MM.1S (cell line): ENCODE data around the gene COLGALT1.

ENCODE experiments used
- DNase-seq: peaks from one replicate; pipeline ENCODE4 v3.0.0-alpha.2; 2015
- H2AFZ ChIP-seq: fragments of 300-600 bp; sonication (generic); 2 replicates; pipeline ENCODE4 v1.6.0; 2016; ENCODE audit warnings: antibody characterized with exemption, low read length
- H3F3A ChIP-seq: fragments of 300-600 bp; sonication (generic); 2 replicates; pipeline ENCODE4 v1.6.1; 2016; ENCODE audit warnings: mild to moderate bottlenecking, antibody characterized with exemption, low read length, moderate library complexity, mixed read lengths; ENCODE audit not compliant: insufficient read depth
- H3K27ac ChIP-seq: fragments of 300-600 bp; sonication (generic); 2 replicates; pipeline ENCODE4 v1.5.1; 2016; ENCODE audit warnings: mild to moderate bottlenecking, low read length
- H3K27me3 ChIP-seq: fragments of 300-600 bp; sonication (generic); replicated peaks from 2 replicates; pipeline ENCODE4 v1.6.0; 2016; ENCODE audit warnings: low read length; ENCODE audit not compliant: insufficient read depth
- H3K36me3 ChIP-seq: fragments of 300-600 bp; sonication (generic); replicated peaks from 2 replicates; pipeline ENCODE4 v1.6.1; 2016; ENCODE audit warnings: mild to moderate bottlenecking, low read length, mixed read lengths; ENCODE audit not compliant: insufficient read depth
- H3K4me1 ChIP-seq: fragments of 300-600 bp; sonication (generic); 2 replicates; pipeline ENCODE4 v1.6.1; 2016; ENCODE audit warnings: low read length, mixed read lengths
- H3K4me2 ChIP-seq: fragments of 300-600 bp; sonication (generic); 2 replicates; pipeline ENCODE4 v1.6.0; 2016; ENCODE audit warnings: low read depth, low read length
- H3K4me3 ChIP-seq: fragments of 300-600 bp; sonication (generic); 2 replicates; pipeline ENCODE4 v1.5.1; 2016; ENCODE audit warnings: low read length, mixed read lengths
- H3K79me2 ChIP-seq: fragments of 300-600 bp; sonication (generic); 2 replicates; pipeline ENCODE4 v1.6.1; 2016; ENCODE audit warnings: mixed run types, low read length, mixed read lengths
- H3K9ac ChIP-seq: fragments of 300-600 bp; sonication (generic); 2 replicates; pipeline ENCODE4 v1.6.1; 2016; ENCODE audit warnings: low read length, mixed read lengths
- H3K9me2 ChIP-seq: fragments of 300-600 bp; sonication (generic); replicated peaks from 2 replicates; pipeline ENCODE4 v1.6.1; 2016; ENCODE audit warnings: mild to moderate bottlenecking, low read length, mixed read lengths; ENCODE audit not compliant: insufficient read depth
- H3K9me3 ChIP-seq: fragments of 300-600 bp; sonication (generic); replicated peaks from 2 replicates; pipeline ENCODE4 v1.6.1; 2016; ENCODE audit warnings: mild to moderate bottlenecking, low read length, mixed read lengths; ENCODE audit not compliant: insufficient read depth
- H4K20me1 ChIP-seq: fragments of 300-600 bp; sonication (generic); 2 replicates; pipeline ENCODE4 v1.6.1; 2016; ENCODE audit warnings: mild to moderate bottlenecking, low read length, moderate library complexity, mixed read lengths; ENCODE audit not compliant: insufficient read depth
- CTCF ChIP-seq: fragments of 300-600 bp; sonication (generic); IDR thresholded peaks from 2 replicates; pipeline ENCODE4 v1.5.1; 2016; ENCODE audit warnings: antibody characterized with exemption, low read length, mixed read lengths
- EZH2 ChIP-seq: fragments of 300-600 bp; sonication (generic); optimal IDR thresholded peaks from 2 replicates; pipeline ENCODE3; 2017; ENCODE audit warnings: low read depth, mild to moderate bottlenecking, antibody characterized with exemption, low read length, mixed read lengths
- EZH2phosphoT487 ChIP-seq: fragments of 300-600 bp; sonication (generic); IDR thresholded peaks from 2 replicates; pipeline ENCODE4 v1.6.1; 2018; ENCODE audit warnings: antibody characterized with exemption, low read length

Gene COLGALT1

DNA sequence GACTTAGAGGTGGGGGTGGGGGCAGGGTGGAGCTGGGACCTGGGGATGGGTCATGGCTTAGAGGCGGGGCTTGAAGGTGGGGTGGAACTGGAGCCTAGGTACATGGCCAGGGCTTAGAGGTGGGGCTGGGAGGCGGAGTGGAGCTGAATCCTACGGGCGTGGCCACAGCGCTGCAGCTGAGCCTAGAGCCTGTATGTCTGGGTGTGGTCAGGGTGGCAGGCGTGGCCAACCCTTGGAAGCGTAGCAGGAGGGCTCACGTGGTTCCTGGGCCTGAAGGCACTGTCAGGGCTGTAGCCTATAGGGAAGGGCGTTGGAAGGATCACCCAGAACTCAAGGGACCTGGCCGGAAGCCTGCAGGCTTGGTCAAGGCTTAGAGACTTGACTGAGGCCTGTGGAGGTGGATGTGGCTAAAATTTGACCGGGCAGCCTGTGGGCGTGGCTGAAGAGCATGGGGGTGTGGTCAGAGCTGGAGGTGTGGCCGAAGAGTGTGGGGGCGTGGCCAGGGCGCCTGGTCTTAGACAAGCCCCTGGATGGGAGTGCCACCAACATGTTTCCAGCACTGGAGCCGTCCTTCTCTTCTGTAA lies 24.3 kb downstream of the COLGALT1 start:
- Histone ChIP-seq H3K9ac (no peak overlapping the region), H3K9me3 (no peaks in the 10 kb centered on the region), H3F3A (no peaks in the 10 kb centered on the region), H3K4me1 (no peaks in the 10 kb centered on the region), H2AFZ (no peak overlapping the region), H3K27me3 (no peaks in the 10 kb centered on the region), H3K9me2 (no peaks in the 10 kb centered on the region), H3K27ac (no peak overlapping the region), H3K79me2 (no peaks in the 10 kb centered on the region), H3K4me2 (no peak overlapping the region), H3K36me3 (no peaks in the 10 kb centered on the region), H4K20me1 (no peaks in the 10 kb centered on the region), H3K4me3 (no peak overlapping the region)
- TF ChIP-seq CTCF = no peak
- no peak for TF ChIP-seq EZH2
- no peak for TF ChIP-seq EZH2phosphoT487
- DNase-seq = no peak

DNA sequence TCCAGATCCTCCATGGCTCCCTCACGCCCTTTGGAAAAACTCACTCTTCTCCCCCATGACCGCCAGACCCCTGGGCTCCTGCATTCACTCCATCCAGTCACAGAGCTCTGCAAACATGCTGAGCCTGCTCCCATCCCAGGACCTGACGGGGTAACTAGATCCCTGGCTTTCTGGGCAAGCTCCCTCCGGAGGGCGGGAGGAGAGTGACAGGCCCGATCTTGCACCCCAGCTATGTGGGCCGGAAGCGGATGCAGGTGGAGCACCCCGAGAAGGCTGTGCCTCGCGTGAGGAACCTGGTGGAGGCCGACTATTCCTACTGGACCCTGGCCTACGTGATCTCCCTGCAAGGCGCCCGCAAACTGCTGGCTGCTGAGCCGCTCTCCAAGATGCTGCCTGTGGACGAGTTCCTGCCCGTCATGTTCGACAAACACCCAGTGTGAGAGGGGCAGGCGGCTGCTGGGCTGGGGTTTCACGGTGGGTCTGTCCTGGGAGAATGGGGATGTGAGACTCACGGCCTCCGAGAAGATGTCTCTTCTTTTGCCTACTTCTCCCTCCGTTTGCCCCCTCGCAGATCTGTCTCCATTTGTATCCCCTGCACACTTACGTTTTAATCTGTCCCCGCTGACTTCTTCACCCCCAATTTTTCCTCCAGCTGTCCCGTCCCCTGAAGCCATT lies 25.2 kb downstream of the COLGALT1 start:
- Histone ChIP-seq H3K4me2 (no peak overlapping the region), H3F3A (no peaks in the 10 kb centered on the region), H3K9me2 (no peaks in the 10 kb centered on the region), H4K20me1 (no peaks in the 10 kb centered on the region), H3K27ac (no peak overlapping the region), H3K27me3 (peaks cover 8% of the 10 kb centered on the region), H3K9me3 (no peaks in the 10 kb centered on the region), H3K9ac (no peak overlapping the region), H3K4me3 (no peak overlapping the region), H3K4me1 (no peaks in the 10 kb centered on the region), H3K36me3 (no peaks in the 10 kb centered on the region), H2AFZ (no peak overlapping the region), H3K79me2 (no peaks in the 10 kb centered on the region)
- DNase-seq = no peak
- TF ChIP-seq CTCF = no peak
- TF ChIP-seq EZH2 = no peak
- TF ChIP-seq EZH2phosphoT487 = no peak

GRCh38 chr19:17581211-17581874 lies 25.9 kb downstream of the COLGALT1 start:
- Histone ChIP-seq H3K9me3 (no peaks in the 10 kb centered on the region), H3F3A (no peaks in the 10 kb centered on the region), H4K20me1 (no peaks in the 10 kb centered on the region), H3K9me2 (no peaks in the 10 kb centered on the region), H3K4me1 (no peaks in the 10 kb centered on the region), H3K27me3 (peaks cover 15% of the 10 kb centered on the region), H3K4me3 (no peak overlapping the region), H3K27ac (no peak overlapping the region), H3K79me2 (no peaks in the 10 kb centered on the region), H3K36me3 (no peaks in the 10 kb centered on the region), H3K4me2 (no peak overlapping the region), H3K9ac (no peak overlapping the region), H2AFZ (no peak overlapping the region)
- DNase-seq = no peak
- TF ChIP-seq EZH2 (no peak), EZH2phosphoT487 (no peak), CTCF (no peak)
